ENCODE measurements around the gene BMP4. TPM values are rescaled to one million over a fixed set of nuclear protein-coding genes. Genes with fewer than 3 reads are reported as not detected.

BMP4 gene
- total and polyA plus RNA-seq, 10 donors = 1.0 to 8.9 (median 3.9) TPM

GRCh38 chr14:53948205-53948884, 8.3 kb downstream of the BMP4 start:
- Histone ChIP-seq H3K4me3 (no peak overlapping the region), H3K27me3 (replicated peaks in 1 of 7) (peaks cover 0 to 99% (median 20%) of the 10 kb centered on the region in 7 donors), H3K9me3 (no peaks in the 10 kb centered on the region), H3K27ac (no peak overlapping the region), H3K4me1 (peaks cover 0 to 21% (median 9%) of the 10 kb centered on the region in 6 donors), H3K36me3 (peaks cover 0 to 4% (median 0%) of the 10 kb centered on the region in 6 donors)
- no peak for DNase-seq
- WGBS, 5 donors = 73 to 83% (median 75%) methylated on average over 6 of the region's 6 CpGs
- no peak for TF ChIP-seq POLR2A (IDR thresholded peaks at IDR 0.05)
- TF ChIP-seq POLR2AphosphoS5 (IDR thresholded peaks at IDR 0.05) = no peak
- no peak for TF ChIP-seq CTCF (IDR thresholded peaks at IDR 0.05 in 8 of 11, conservative IDR thresholded peaks at IDR 0.05 in 3 of 11)
- intact Hi-C loops (cut with DNase I; ENCODE audit: low total_unique reads) = no loop called here

- Histone ChIP-seq H3K27me3 (replicated peaks in 1 of 7) (peaks cover 0 to 95% (median 12%) of the 10 kb centered on the region in 7 donors), H3K36me3 (peaks cover 0 to 4% (median 0%) of the 10 kb centered on the region in 6 donors), H3K4me1 (peaks cover 0 to 14% (median 2%) of the 10 kb centered on the region in 6 donors), H3K27ac (no peak overlapping the region), H3K4me3 (no peak overlapping the region), H3K9me3 (no peaks in the 10 kb centered on the region)
- intact Hi-C loops (cut with DNase I; ENCODE audit: low total_unique reads) = no loop called here
- 46 to 60% (median 52%) methylated on average over 12 of the region's 12 CpGs for WGBS, 5 donors
- no peak for DNase-seq
- no peak for TF ChIP-seq CTCF (IDR thresholded peaks at IDR 0.05 in 8 of 11, conservative IDR thresholded peaks at IDR 0.05 in 3 of 11)
- TF ChIP-seq POLR2A (IDR thresholded peaks at IDR 0.05) = no peak
- TF ChIP-seq POLR2AphosphoS5 (IDR thresholded peaks at IDR 0.05) = no peak
These were observed 9.0 kb downstream of the BMP4 start for GRCh38 chr14:53947452-53948204.

GRCh38 chr14:53947094-53947445, 9.6 kb downstream of the BMP4 start:
- WGBS, 5 donors = 18 to 33% (median 25%) methylated on average over 12 of the region's 12 CpGs
- Histone ChIP-seq H3K27me3 (replicated peaks in 1 of 7) (peaks cover 0 to 89% (median 12%) of the 10 kb centered on the region in 7 donors), H3K27ac (no peak overlapping the region), H3K4me1 (peaks cover 0 to 11% (median 0%) of the 10 kb centered on the region in 6 donors), H3K36me3 (peaks cover 0 to 4% (median 0%) of the 10 kb centered on the region in 6 donors), H3K9me3 (no peaks in the 10 kb centered on the region), H3K4me3 (no peak overlapping the region)
- intact Hi-C loops (cut with DNase I; ENCODE audit: low total_unique reads) = no loop called here
- TF ChIP-seq POLR2A (IDR thresholded peaks at IDR 0.05) (no peak), CTCF (IDR thresholded peaks at IDR 0.05 in 8 of 11, conservative IDR thresholded peaks at IDR 0.05 in 3 of 11) (no peak), POLR2AphosphoS5 (IDR thresholded peaks at IDR 0.05) (no peak)
- DNase-seq = no peak
